ENCODE measurements around the gene RAB21. TPM values are rescaled to one million over a fixed set of nuclear protein-coding genes. Genes with fewer than 3 reads are reported as not detected.

Gene RAB21
- 10 to 100 TPM; 12.6 to 25.7 (median 19.9) TPM for total RNA-seq

- no peaks in the 10 kb centered on the region for H3K27me3 ChIP-seq
- peak within 1 kb of the TSS; percentile 57 to 93 (median 76) for H3K4me3 ChIP-seq
- peaks cover 0 to 30% (median 9%) of the 10 kb centered on the region in 4 donors for H3K4me1 ChIP-seq
- H3K27ac ChIP-seq, result peak within 1 kb of the TSS; percentile 88 to 98 (median 96)
- peak; percentile 98 for DNase-seq (ENCODE audit: low spot score in 2 of 2)
- 1 to 3% methylated on average over 30 of the region's 56 CpGs for WGBS, 2 donors
- H3K36me3 ChIP-seq, result peaks cover 0 to 27% (median 0%) of the 10 kb centered on the region in 3 donors
- H3K9me3 ChIP-seq, result peaks cover 0 to 15% (median 3%) of the 10 kb centered on the region in 4 donors
- TF ChIP-seq POLR2A (IDR thresholded peaks at IDR 0.05) (peak; percentile 88 to 95), EP300 (IDR thresholded peaks at IDR 0.05) (peak; percentile 80 to 99)
- TF ChIP-seq, protein P1, sequence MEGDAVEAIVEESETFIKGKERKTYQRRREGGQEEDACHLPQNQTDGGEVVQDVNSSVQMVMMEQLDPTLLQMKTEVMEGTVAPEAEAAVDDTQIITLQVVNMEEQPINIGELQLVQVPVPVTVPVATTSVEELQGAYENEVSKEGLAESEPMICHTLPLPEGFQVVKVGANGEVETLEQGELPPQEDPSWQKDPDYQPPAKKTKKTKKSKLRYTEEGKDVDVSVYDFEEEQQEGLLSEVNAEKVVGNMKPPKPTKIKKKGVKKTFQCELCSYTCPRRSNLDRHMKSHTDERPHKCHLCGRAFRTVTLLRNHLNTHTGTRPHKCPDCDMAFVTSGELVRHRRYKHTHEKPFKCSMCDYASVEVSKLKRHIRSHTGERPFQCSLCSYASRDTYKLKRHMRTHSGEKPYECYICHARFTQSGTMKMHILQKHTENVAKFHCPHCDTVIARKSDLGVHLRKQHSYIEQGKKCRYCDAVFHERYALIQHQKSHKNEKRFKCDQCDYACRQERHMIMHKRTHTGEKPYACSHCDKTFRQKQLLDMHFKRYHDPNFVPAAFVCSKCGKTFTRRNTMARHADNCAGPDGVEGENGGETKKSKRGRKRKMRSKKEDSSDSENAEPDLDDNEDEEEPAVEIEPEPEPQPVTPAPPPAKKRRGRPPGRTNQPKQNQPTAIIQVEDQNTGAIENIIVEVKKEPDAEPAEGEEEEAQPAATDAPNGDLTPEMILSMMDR (IDR thresholded peaks at IDR 0.05), result peak in 4 of 5 experiments; percentile 24 to 74 (median 44)
These were observed at the start of gene RAB21 for GRCh38 chr12:71754461-71755145. Gene RAB21, plus strand, starts transcription at chr12:71754863. Its CDS starts 267 bp downstream, at chr12:71755130.

- 77 to 88% methylated on average over 2 of the region's 2 CpGs for WGBS, 2 donors
- DNase-seq (ENCODE audit: low spot score in 2 of 2), result no peak
- TF ChIP-seq POLR2A (IDR thresholded peaks at IDR 0.05) (no peak), EP300 (IDR thresholded peaks at IDR 0.05) (no peak)
- TF ChIP-seq, protein P1 (IDR thresholded peaks at IDR 0.05), result no peak
- Histone ChIP-seq H3K36me3 (peaks cover 0 to 60% (median 0%) of the 10 kb centered on the region in 3 donors), H3K27me3 (no peaks in the 10 kb centered on the region), H3K27ac (no peak overlapping the region), H3K9me3 (no peaks in the 10 kb centered on the region), H3K4me1 (no peaks in the 10 kb centered on the region), H3K4me3 (no peak overlapping the region)
These were observed 49.7 kb upstream of the RAB21 start for GRCh38 chr12:71704920-71705319.

- H3K4me1 ChIP-seq, result no peaks in the 10 kb centered on the region
- peaks cover 0 to 22% (median 0%) of the 10 kb centered on the region in 4 donors for H3K9me3 ChIP-seq
- TF ChIP-seq EP300 (IDR thresholded peaks at IDR 0.05) (no peak), POLR2A (IDR thresholded peaks at IDR 0.05) (no peak)
- TF ChIP-seq, protein P1 (IDR thresholded peaks at IDR 0.05), result no peak
- no peak for DNase-seq (ENCODE audit: low spot score in 2 of 2)
- 98 to 100% methylated on average over 1 of the region's 1 CpG for WGBS, 2 donors
- no peaks in the 10 kb centered on the region for H3K27me3 ChIP-seq
- no peak overlapping the region for H3K4me3 ChIP-seq
- peaks cover 0 to 40% (median 0%) of the 10 kb centered on the region in 3 donors for H3K36me3 ChIP-seq
- H3K27ac ChIP-seq, result no peak overlapping the region
These were observed 46.0 kb upstream of the RAB21 start for GRCh38 chr12:71708658-71709057.

DNA sequence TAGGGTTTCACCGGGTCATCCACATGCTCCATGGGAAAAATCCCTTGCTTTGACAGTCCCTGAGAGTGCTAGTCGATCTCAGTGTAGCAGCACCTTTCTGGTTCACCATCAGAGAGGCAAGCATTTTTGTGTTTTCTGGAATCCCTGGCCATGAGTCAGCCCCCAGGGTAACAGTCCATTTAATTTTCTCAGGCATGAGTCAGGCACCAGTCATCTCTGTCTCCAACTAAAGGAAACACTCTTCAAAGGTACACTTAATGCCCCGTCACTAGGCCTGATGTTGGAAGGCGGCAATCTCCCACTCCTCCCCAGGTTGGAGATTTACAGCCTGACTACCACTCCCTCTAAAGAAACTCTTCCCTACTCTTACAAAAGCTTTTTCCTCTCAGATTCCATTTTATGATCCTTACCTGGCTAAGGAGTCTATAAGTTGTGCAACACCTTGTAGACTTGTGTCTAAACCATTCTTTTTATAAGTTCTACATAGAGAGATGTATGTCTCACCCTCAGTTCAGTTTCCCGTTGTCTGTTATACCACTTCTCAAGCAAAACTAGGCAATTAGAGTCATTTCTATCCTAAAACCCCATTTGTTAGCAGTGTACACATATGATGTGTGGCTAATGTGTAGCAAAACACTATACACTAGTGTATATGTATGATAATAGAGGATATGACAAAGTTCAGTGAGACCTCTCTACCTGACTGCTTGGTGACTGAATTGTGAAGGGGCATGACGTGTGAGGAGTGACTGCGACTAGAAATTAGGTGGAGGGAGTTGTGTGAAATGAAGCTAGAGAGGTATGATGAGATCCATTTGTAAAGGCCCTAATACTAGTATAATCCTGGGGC, 44.2 kb upstream of the RAB21 start:
- H3K36me3 ChIP-seq, result peaks cover 0 to 26% (median 0%) of the 10 kb centered on the region in 3 donors
- H3K4me3 ChIP-seq, result no peak overlapping the region
- WGBS, 2 donors, result 90 to 93% methylated on average over 7 of the region's 7 CpGs
- H3K4me1 ChIP-seq, result no peaks in the 10 kb centered on the region
- H3K27ac ChIP-seq, result no peak overlapping the region
- peaks cover 0 to 39% (median 0%) of the 10 kb centered on the region in 4 donors for H3K9me3 ChIP-seq
- no peak for TF ChIP-seq EP300 (IDR thresholded peaks at IDR 0.05)
- no peak for TF ChIP-seq POLR2A (IDR thresholded peaks at IDR 0.05)
- TF ChIP-seq, protein P1 (IDR thresholded peaks at IDR 0.05), result no peak
- H3K27me3 ChIP-seq, result no peaks in the 10 kb centered on the region
- no peak for DNase-seq (ENCODE audit: low spot score in 2 of 2)

DNA sequence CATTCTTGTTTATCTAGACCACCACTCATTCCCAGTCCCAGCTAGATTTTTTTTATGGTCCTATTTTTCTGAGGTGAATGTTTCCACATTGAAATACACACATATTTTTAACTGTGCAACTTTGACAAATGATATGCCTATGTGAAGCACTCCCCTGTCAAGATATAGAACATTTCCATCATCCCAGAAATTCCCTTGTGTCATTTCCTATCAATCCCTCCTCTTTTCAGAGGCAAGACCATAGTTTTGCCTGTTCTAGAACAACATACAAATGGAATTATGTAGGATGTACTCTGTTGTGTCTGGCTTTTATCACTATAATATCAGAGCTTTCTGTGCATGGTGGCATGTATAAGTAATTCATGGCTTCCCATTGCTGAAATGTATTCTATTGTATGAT, 36.1 kb upstream of the RAB21 start:
- peaks cover 0 to 31% (median 0%) of the 10 kb centered on the region in 4 donors for H3K9me3 ChIP-seq
- H3K27me3 ChIP-seq, result no peaks in the 10 kb centered on the region
- no peak for DNase-seq (ENCODE audit: low spot score in 2 of 2)
- H3K4me3 ChIP-seq, result no peak overlapping the region
- no peak overlapping the region for H3K27ac ChIP-seq
- TF ChIP-seq, protein P1 (IDR thresholded peaks at IDR 0.05), result no peak
- TF ChIP-seq POLR2A (IDR thresholded peaks at IDR 0.05), result no peak
- TF ChIP-seq EP300 (IDR thresholded peaks at IDR 0.05), result no peak
- H3K36me3 ChIP-seq, result no peaks in the 10 kb centered on the region
- H3K4me1 ChIP-seq, result no peaks in the 10 kb centered on the region
